ACC112 (cell line): ENCODE results near the gene TMEM54.

Experiments used
- H2AFZ ChIP-seq: fragments of 200-600 bp; sonication (generic); one replicate; pipeline ENCODE4 v1.6.0; 2017; ENCODE audit warnings: antibody characterized with exemption, low read length; ENCODE audit not compliant: unreplicated experiment
- H3K27ac ChIP-seq: fragments of 200-600 bp; sonication (generic); 2 replicates; pipeline ENCODE4 v1.5.1; 2014; ENCODE audit warnings: low read depth, mild to moderate bottlenecking, antibody characterized with exemption, low read length, moderate library complexity
- H3K27me3 ChIP-seq: fragments of 200-600 bp; sonication (generic); 2 replicates; pipeline ENCODE4 v1.6.1; 2014; ENCODE audit warnings: mild to moderate bottlenecking, antibody characterized with exemption, low read length, moderate library complexity, mixed read lengths; ENCODE audit not compliant: insufficient read depth
- H3K36me3 ChIP-seq: fragments of 200-600 bp; sonication (generic); 2 replicates; pipeline ENCODE4 v1.6.1; 2016; ENCODE audit warnings: mild to moderate bottlenecking, antibody characterized with exemption, low read length, moderate library complexity, mixed read lengths; ENCODE audit not compliant: insufficient read depth
- H3K4me1 ChIP-seq: fragments of 200-600 bp; sonication (generic); one replicate; pipeline ENCODE4 v1.6.1; 2016; ENCODE audit warnings: low read length, mixed read lengths; ENCODE audit not compliant: insufficient read depth, unreplicated experiment, control insufficient read depth
- H3K4me3 ChIP-seq: fragments of 200-600 bp; sonication (generic); 2 replicates; pipeline ENCODE4 v1.5.1; 2014; ENCODE audit warnings: mild to moderate bottlenecking, low read depth, low read length
- H3K79me2 ChIP-seq: fragments of 200-600 bp; sonication (generic); one replicate; pipeline ENCODE4 v1.6.0; 2016; ENCODE audit warnings: low read length; ENCODE audit not compliant: control insufficient read depth, unreplicated experiment, insufficient read depth

TMEM54 gene

GRCh38 chr1:32894681-32895080, 6.5 kb downstream of the TMEM54 start:
- H3K79me2 ChIP-seq: no peaks in the 10 kb centered on the region
- no peak overlapping the region for H3K27ac ChIP-seq
- no peaks in the 10 kb centered on the region for H3K4me1 ChIP-seq
- no peak overlapping the region for H2AFZ ChIP-seq
- no peak overlapping the region for H3K4me3 ChIP-seq
- peaks cover 11% of the 10 kb centered on the region; the same call in 1 of the 2 replicates for H3K27me3 ChIP-seq
- no peaks in the 10 kb centered on the region for H3K36me3 ChIP-seq

GRCh38 chr1:32894019-32894600, 7.1 kb downstream of the TMEM54 start:
- peaks cover 15% of the 10 kb centered on the region for H3K27me3 ChIP-seq

GRCh38 chr1:32893198-32894018, 7.8 kb downstream of the TMEM54 start:
- H3K27ac ChIP-seq: no peak overlapping the region
- peaks cover 19% of the 10 kb centered on the region for H3K27me3 ChIP-seq
- peak overlapping the region; percentile 74 for H3K4me3 ChIP-seq
- H3K4me1 ChIP-seq: no peaks in the 10 kb centered on the region
- H2AFZ ChIP-seq: peak overlapping the region; percentile 75
- H3K79me2 ChIP-seq: no peaks in the 10 kb centered on the region
- H3K36me3 ChIP-seq: no peaks in the 10 kb centered on the region

More at GRCh38 chr1:32894019-32894600, 7.1 kb downstream of the TMEM54 start:
- no peak overlapping the region for H3K27ac ChIP-seq
- H2AFZ ChIP-seq: no peak overlapping the region
- no peak overlapping the region for H3K4me3 ChIP-seq
- no peaks in the 10 kb centered on the region for H3K4me1 ChIP-seq
- no peaks in the 10 kb centered on the region for H3K36me3 ChIP-seq
- no peaks in the 10 kb centered on the region for H3K79me2 ChIP-seq

- H3K27me3 ChIP-seq: peaks cover 25% of the 10 kb centered on the region
- peak overlapping the region; percentile 75 for H2AFZ ChIP-seq
- no peak overlapping the region for H3K27ac ChIP-seq
These were observed 8.6 kb downstream of the TMEM54 start for GRCh38 chr1:32892368-32893197.

GRCh38 chr1:32891630-32892029, 9.6 kb downstream of the TMEM54 start:
- Histone ChIP-seq H3K36me3 (no peaks in the 10 kb centered on the region), H3K4me3 (no peak overlapping the region), H3K4me1 (no peaks in the 10 kb centered on the region), H2AFZ (no peak overlapping the region), H3K27me3 (peaks cover 34% of the 10 kb centered on the region), H3K27ac (no peak overlapping the region), H3K79me2 (no peaks in the 10 kb centered on the region)

More at GRCh38 chr1:32892368-32893197, 8.6 kb downstream of the TMEM54 start:
- H3K79me2 ChIP-seq: no peaks in the 10 kb centered on the region
- H3K4me3 ChIP-seq: peak overlapping the region; percentile 74
- no peaks in the 10 kb centered on the region for H3K36me3 ChIP-seq
- no peaks in the 10 kb centered on the region for H3K4me1 ChIP-seq

- Histone ChIP-seq H3K27ac (no peak overlapping the region), H3K4me1 (no peaks in the 10 kb centered on the region), H2AFZ (no peak overlapping the region), H3K36me3 (no peaks in the 10 kb centered on the region), H3K79me2 (no peaks in the 10 kb centered on the region), H3K4me3 (no peak overlapping the region), H3K27me3 (peaks cover 37% of the 10 kb centered on the region)
These were observed 10.0 kb downstream of the TMEM54 start for GRCh38 chr1:32891241-32891570.

GRCh38 chr1:32890516-32891240, 10.5 kb downstream of the TMEM54 start:
- Histone ChIP-seq H3K4me1 (no peaks in the 10 kb centered on the region), H2AFZ (no peak overlapping the region), H3K27me3 (peaks cover 43% of the 10 kb centered on the region), H3K79me2 (no peaks in the 10 kb centered on the region), H3K27ac (no peak overlapping the region), H3K4me3 (no peak overlapping the region), H3K36me3 (no peaks in the 10 kb centered on the region)

GRCh38 chr1:32889731-32890278, 11.4 kb downstream of the TMEM54 start:
- no peak overlapping the region for H3K27ac ChIP-seq
- H2AFZ ChIP-seq: no peak overlapping the region
- H3K36me3 ChIP-seq: no peaks in the 10 kb centered on the region
- H3K4me3 ChIP-seq: no peak overlapping the region
- no peaks in the 10 kb centered on the region for H3K4me1 ChIP-seq
- H3K27me3 ChIP-seq: peaks cover 51% of the 10 kb centered on the region
- H3K79me2 ChIP-seq: no peaks in the 10 kb centered on the region

- Histone ChIP-seq H3K4me1 (no peaks in the 10 kb centered on the region), H2AFZ (no peak overlapping the region), H3K79me2 (no peaks in the 10 kb centered on the region), H3K36me3 (no peaks in the 10 kb centered on the region), H3K4me3 (no peak overlapping the region), H3K27me3 (peaks cover 59% of the 10 kb centered on the region), H3K27ac (no peak overlapping the region)
These were observed 12.3 kb downstream of the TMEM54 start for GRCh38 chr1:32888677-32889420.
